Loucy (cell line): Measurements from ENCODE around the gene POLG.

ENCODE experiments used
- EZH2phosphoT487 ChIP-seq: fragments of 200-600 bp; IDR thresholded peaks from 2 replicates; pipeline ENCODE4 v1.6.1; 2018; ENCODE audit warnings: antibody characterized with exemption, mild to moderate bottlenecking, moderate library complexity, borderline replicate concordance
- TF ChIP-seq, protein P1 (sequence below): fragments of 200-600 bp; sonication (generic); conservative IDR thresholded peaks from 2 replicates; pipeline ENCODE4 v1.5.1; 2014; ENCODE audit warnings: mild to moderate bottlenecking, antibody characterized with exemption, low read length

DNA sequence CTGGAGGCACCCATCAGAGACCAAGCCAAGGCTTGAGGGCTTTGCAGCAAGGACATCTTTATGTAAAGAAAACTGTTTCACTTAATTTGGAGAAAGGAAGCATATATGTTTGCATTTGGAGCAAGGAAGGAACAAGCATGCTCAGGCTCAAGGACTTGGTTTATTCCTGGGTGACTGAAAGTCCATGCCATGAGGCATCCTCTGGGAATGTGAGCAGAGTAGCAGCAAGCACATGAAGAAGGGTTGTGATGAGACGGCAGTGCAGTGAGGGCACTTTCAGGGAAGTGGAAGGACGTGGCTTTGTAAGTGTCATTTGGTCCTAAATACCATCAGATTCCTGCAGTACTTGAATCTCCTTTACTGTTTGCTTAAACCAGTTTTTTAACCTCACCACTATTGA is 26.8 kb downstream of the POLG start:
- TF ChIP-seq, protein P1, sequence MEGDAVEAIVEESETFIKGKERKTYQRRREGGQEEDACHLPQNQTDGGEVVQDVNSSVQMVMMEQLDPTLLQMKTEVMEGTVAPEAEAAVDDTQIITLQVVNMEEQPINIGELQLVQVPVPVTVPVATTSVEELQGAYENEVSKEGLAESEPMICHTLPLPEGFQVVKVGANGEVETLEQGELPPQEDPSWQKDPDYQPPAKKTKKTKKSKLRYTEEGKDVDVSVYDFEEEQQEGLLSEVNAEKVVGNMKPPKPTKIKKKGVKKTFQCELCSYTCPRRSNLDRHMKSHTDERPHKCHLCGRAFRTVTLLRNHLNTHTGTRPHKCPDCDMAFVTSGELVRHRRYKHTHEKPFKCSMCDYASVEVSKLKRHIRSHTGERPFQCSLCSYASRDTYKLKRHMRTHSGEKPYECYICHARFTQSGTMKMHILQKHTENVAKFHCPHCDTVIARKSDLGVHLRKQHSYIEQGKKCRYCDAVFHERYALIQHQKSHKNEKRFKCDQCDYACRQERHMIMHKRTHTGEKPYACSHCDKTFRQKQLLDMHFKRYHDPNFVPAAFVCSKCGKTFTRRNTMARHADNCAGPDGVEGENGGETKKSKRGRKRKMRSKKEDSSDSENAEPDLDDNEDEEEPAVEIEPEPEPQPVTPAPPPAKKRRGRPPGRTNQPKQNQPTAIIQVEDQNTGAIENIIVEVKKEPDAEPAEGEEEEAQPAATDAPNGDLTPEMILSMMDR = no peak
- no peak for TF ChIP-seq EZH2phosphoT487
